HepG2 (cell line): ENCODE results near the gene ZBP1. TPM values are rescaled to one million over a fixed set of nuclear protein-coding genes. Genes with fewer than 3 reads are reported as not detected.

Source experiments
- DMAP1 ChIP-seq: IDR thresholded peaks from 2 replicates; pipeline ENCODE4 v1.6.1; 2016
- ELK4 ChIP-seq: sonication (generic); formaldehyde crosslinking; IDR thresholded peaks from 2 replicates; pipeline ENCODE4 v1.9.0; 2021; ENCODE audit warnings: missing genetic modification reagents, borderline replicate concordance
- FOSL2 ChIP-seq: sonication (generic); formaldehyde crosslinking; IDR thresholded peaks from 2 replicates; pipeline ENCODE4 v1.4.0; 2020; ENCODE audit warnings: missing genetic modification reagents
- GFI1 ChIP-seq: sonication (generic); formaldehyde crosslinking; IDR thresholded peaks from 2 replicates; pipeline ENCODE4 v1.5.0; 2020; ENCODE audit warnings: missing genetic modification reagents, mild to moderate bottlenecking, borderline replicate concordance
- GMEB1 ChIP-seq: sonication (generic); formaldehyde crosslinking; IDR thresholded peaks from 2 replicates; pipeline ENCODE4 v1.5.1; 2020; ENCODE audit warnings: missing genetic modification reagents, mild to moderate bottlenecking, borderline replicate concordance
- MTF2 ChIP-seq: sonication (generic); formaldehyde crosslinking; IDR thresholded peaks from 2 replicates; pipeline ENCODE4 v1.5.0; 2020; ENCODE audit warnings: missing genetic modification reagents, borderline replicate concordance
- PRMT3 ChIP-seq: sonication (generic); formaldehyde crosslinking; IDR thresholded peaks from 2 replicates; pipeline ENCODE4 v1.8.1; 2022; ENCODE audit warnings: low read depth, mild to moderate bottlenecking, moderate library complexity, missing genetic modification reagents, borderline replicate concordance
- RFX1 ChIP-seq: fragments of 450-650 bp; IDR thresholded peaks from 2 replicates; pipeline ENCODE4 v1.6.1; 2017
- SATB2 ChIP-seq: sonication (generic); formaldehyde crosslinking; IDR thresholded peaks from 2 replicates; pipeline ENCODE4 v1.5.0; 2020; ENCODE audit warnings: missing genetic modification reagents
- SNAPC2 ChIP-seq: sonication (generic); formaldehyde crosslinking; IDR thresholded peaks from 2 replicates; pipeline ENCODE4 v1.8.1; 2022; ENCODE audit warnings: mild to moderate bottlenecking, missing genetic modification reagents
- TGIF2 ChIP-seq: IDR thresholded peaks from 2 replicates; pipeline ENCODE4 v1.6.1; 2016; ENCODE audit warnings: control low read depth, missing compliant biosample characterization
- TRAFD1 ChIP-seq: sonication (generic); formaldehyde crosslinking; IDR thresholded peaks from 2 replicates; pipeline ENCODE4 v1.5.1; 2020; ENCODE audit warnings: missing genetic modification reagents, mild to moderate bottlenecking, borderline replicate concordance
- ZNF335 ChIP-seq: sonication (generic); formaldehyde crosslinking; IDR thresholded peaks from 2 replicates; pipeline ENCODE4 v1.4.0; 2020; ENCODE audit warnings: missing genetic modification reagents
- ZNF891 ChIP-seq: sonication (generic); formaldehyde crosslinking; IDR thresholded peaks from 2 replicates; pipeline ENCODE4 v1.5.0; 2020; ENCODE audit warnings: mild to moderate bottlenecking, missing genetic modification reagents
- polyA plus RNA-seq, 8 experiments: library from polyadenylated mRNA; depleted of rRNA in 3 of 8; stranded (reverse) in 7 of 8; unstranded in 1 of 8; fragments of >200 nt; fragmentation: Illumina TruSeq in 4 of 8; extraction: Trizol in 4 of 8; gene quantifications; 2 replicates each; pipeline versions ENCODE4 v1.2.1 to v1.2.3, GENCODE V29; 2011 to 2016; ENCODE audit warnings: low read depth in 4 of 8, missing spikeins in 1 of 8, mixed read lengths in 1 of 8; ENCODE audit not compliant: insufficient read depth in 1 of 8
- total RNA-seq, 5 experiments: library from RNA; depleted of rRNA; stranded (reverse); fragments of >200 nt; fragmentation: Illumina TruSeq; extraction: Trizol; gene quantifications; 2 replicates each; pipeline ENCODE4 v1.2.3, GENCODE V29; 2016; ENCODE audit warnings: low read depth in 1 of 5
- TF ChIP-seq, protein P1 (sequence below): sonication (generic); formaldehyde crosslinking; IDR thresholded peaks from 2 replicates; pipeline ENCODE4 v1.8.0; 2023; ENCODE audit warnings: mild to moderate bottlenecking, missing genetic modification reagents
- TF ChIP-seq, protein P2 (sequence below): sonication (generic); formaldehyde crosslinking; IDR thresholded peaks from 2 replicates; pipeline ENCODE4 v1.5.0; 2020; ENCODE audit warnings: mild to moderate bottlenecking, missing genetic modification reagents
- TF ChIP-seq, protein P3 (sequence below): IDR thresholded peaks from 2 replicates; pipeline ENCODE4 v1.6.1; 2016; ENCODE audit warnings: missing compliant biosample characterization, missing genetic modification reagents, borderline replicate concordance

Gene ZBP1
- total and polyA plus RNA-seq, 2 of the 13 experiments (the other 11 are each of a cell fraction or from before 2014, with no cell fraction given): not detected

- no peak; the same call in 1 of the 2 replicates for TF ChIP-seq GMEB1 (CRISPR knock-in tag)
- TF ChIP-seq TGIF2 (CRISPR knock-in tag): no peak
- TF ChIP-seq, protein P1, sequence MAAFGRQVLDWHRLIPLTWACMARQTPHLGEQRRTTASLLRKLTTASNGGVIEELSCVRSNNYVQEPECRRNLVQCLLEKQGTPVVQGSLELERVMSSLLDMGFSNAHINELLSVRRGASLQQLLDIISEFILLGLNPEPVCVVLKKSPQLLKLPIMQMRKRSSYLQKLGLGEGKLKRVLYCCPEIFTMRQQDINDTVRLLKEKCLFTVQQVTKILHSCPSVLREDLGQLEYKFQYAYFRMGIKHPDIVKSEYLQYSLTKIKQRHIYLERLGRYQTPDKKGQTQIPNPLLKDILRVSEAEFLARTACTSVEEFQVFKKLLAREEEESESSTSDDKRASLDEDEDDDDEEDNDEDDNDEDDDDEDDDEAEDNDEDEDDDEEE: no peak
- no peak for TF ChIP-seq DMAP1
- no peak; the same call in 1 of the 2 replicates for TF ChIP-seq ZNF891
- no peak for TF ChIP-seq ELK4
- TF ChIP-seq, protein P2, sequence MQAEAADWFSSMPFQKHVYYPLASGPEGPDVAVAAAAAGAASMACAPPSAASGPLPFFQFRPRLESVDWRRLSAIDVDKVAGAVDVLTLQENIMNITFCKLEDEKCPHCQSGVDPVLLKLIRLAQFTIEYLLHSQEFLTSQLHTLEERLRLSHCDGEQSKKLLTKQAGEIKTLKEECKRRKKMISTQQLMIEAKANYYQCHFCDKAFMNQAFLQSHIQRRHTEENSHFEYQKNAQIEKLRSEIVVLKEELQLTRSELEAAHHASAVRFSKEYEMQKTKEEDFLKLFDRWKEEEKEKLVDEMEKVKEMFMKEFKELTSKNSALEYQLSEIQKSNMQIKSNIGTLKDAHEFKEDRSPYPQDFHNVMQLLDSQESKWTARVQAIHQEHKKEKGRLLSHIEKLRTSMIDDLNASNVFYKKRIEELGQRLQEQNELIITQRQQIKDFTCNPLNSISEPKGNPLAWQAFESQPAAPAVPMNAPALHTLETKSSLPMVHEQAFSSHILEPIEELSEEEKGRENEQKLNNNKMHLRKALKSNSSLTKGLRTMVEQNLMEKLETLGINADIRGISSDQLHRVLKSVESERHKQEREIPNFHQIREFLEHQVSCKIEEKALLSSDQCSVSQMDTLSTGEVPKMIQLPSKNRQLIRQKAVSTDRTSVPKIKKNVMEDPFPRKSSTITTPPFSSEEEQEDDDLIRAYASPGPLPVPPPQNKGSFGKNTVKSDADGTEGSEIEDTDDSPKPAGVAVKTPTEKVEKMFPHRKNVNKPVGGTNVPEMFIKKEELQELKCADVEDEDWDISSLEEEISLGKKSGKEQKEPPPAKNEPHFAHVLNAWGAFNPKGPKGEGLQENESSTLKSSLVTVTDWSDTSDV (CRISPR knock-in tag): no peak
- TF ChIP-seq FOSL2 (CRISPR knock-in tag): peak; percentile 60
- no peak for TF ChIP-seq SNAPC2 (CRISPR knock-in tag)
- no peak for TF ChIP-seq RFX1
- TF ChIP-seq MTF2 (CRISPR knock-in tag): no peak; the same call in 1 of the 2 replicates
- TF ChIP-seq, protein P3, sequence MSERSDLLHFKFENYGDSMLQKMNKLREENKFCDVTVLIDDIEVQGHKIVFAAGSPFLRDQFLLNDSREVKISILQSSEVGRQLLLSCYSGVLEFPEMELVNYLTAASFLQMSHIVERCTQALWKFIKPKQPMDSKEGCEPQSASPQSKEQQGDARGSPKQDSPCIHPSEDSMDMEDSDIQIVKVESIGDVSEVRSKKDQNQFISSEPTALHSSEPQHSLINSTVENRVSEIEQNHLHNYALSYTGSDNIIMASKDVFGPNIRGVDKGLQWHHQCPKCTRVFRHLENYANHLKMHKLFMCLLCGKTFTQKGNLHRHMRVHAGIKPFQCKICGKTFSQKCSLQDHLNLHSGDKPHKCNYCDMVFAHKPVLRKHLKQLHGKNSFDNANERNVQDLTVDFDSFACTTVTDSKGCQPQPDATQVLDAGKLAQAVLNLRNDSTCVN (CRISPR knock-in tag): no peak
- TF ChIP-seq ZNF335 (CRISPR knock-in tag): no peak
- TF ChIP-seq SATB2: no peak
- no peak for TF ChIP-seq PRMT3 (CRISPR knock-in tag)
- 0 out of 2 replicates have a peak, but pooled peaks have one; percentile 63 for TF ChIP-seq TRAFD1 (CRISPR knock-in tag)
- TF ChIP-seq GFI1 (CRISPR knock-in tag): no peak
Measured at GRCh38 chr20:57586370-57586793, 33.8 kb downstream of the ZBP1 start (continued).
